ENCODE data around the gene TNFRSF4. TPM values are rescaled to one million over a fixed set of nuclear protein-coding genes. Genes with fewer than 3 reads are reported as not detected.
A peak's percentile ranks its signal among the peaks of the same experiment; 100 is the strongest.

The TNFRSF4 gene
- total RNA-seq, 1 experiment from 2014 or later = not detected

GRCh38 chr1:1234180-1234808 lies 20.3 kb upstream of the TNFRSF4 start:
- DNase-seq (ENCODE audit: low read depth) = no peak

- DNase-seq (ENCODE audit: low read depth) = no peak
These were observed 19.6 kb upstream of the TNFRSF4 start for GRCh38 chr1:1233567-1233892.

- no peak for DNase-seq (ENCODE audit: low read depth)
These were observed 19.0 kb upstream of the TNFRSF4 start for GRCh38 chr1:1232796-1233566.

GRCh38 chr1:1232208-1232795 lies 18.3 kb upstream of the TNFRSF4 start, which contains the start of gene B3GALT6:
Gene B3GALT6, plus strand, starts transcription at chr1:1232237. Its CDS starts 42 bp downstream, at chr1:1232279.
- DNase-seq (ENCODE audit: low read depth) = no peak

- peak; percentile 98 for DNase-seq (ENCODE audit: low read depth)
These were observed 17.7 kb upstream of the TNFRSF4 start, which contains the start of gene SDF4 for GRCh38 chr1:1231400-1232207. Gene SDF4, minus strand, starts transcription at chr1:1232001. Its CDS starts 3,229 bp downstream, at chr1:1228772.

GRCh38 chr1:1230656-1231399 lies 16.9 kb upstream of the TNFRSF4 start:
- DNase-seq (ENCODE audit: low read depth) = peak; percentile 59

GRCh38 chr1:1229770-1230169 lies 15.8 kb upstream of the TNFRSF4 start:
- DNase-seq (ENCODE audit: low read depth) = no peak

GRCh38 chr1:1228596-1229321 lies 14.8 kb upstream of the TNFRSF4 start:
- no peak for DNase-seq (ENCODE audit: low read depth)

- DNase-seq (ENCODE audit: low read depth) = no peak
These were observed 14.2 kb upstream of the TNFRSF4 start for GRCh38 chr1:1228187-1228586.

GRCh38 chr1:1227386-1227785 lies 13.4 kb upstream of the TNFRSF4 start:
- no peak for DNase-seq (ENCODE audit: low read depth)

GRCh38 chr1:1226566-1227362 lies 12.8 kb upstream of the TNFRSF4 start:
- no peak for DNase-seq (ENCODE audit: low read depth)

- DNase-seq (ENCODE audit: low read depth) = no peak
These were observed 12.0 kb upstream of the TNFRSF4 start for GRCh38 chr1:1225913-1226312.

- no peak for DNase-seq (ENCODE audit: low read depth)
These were observed 11.4 kb upstream of the TNFRSF4 start for GRCh38 chr1:1225238-1225845.

GRCh38 chr1:1223891-1224290 lies 9.9 kb upstream of the TNFRSF4 start:
- no peak for DNase-seq (ENCODE audit: low read depth)

GRCh38 chr1:1223321-1223720 lies 9.4 kb upstream of the TNFRSF4 start:
- no peak for DNase-seq (ENCODE audit: low read depth)

GRCh38 chr1:1222575-1223225 lies 8.7 kb upstream of the TNFRSF4 start:
- DNase-seq (ENCODE audit: low read depth) = no peak

- DNase-seq (ENCODE audit: low read depth) = no peak
These were observed 8.1 kb upstream of the TNFRSF4 start for GRCh38 chr1:1221887-1222574.

- DNase-seq (ENCODE audit: low read depth) = no peak
These were observed 6.2 kb upstream of the TNFRSF4 start for GRCh38 chr1:1220197-1220596.

All from Daoy (cell line).